IMR-90 (cell line): Measurements from ENCODE around the gene HHLA2. TPM values are rescaled to one million over a fixed set of nuclear protein-coding genes. Genes with fewer than 3 reads are reported as not detected.

ENCODE experiments used
- ATAC-seq: fragments of 200-7000 bp; cut with Tn5 transposase; 2 replicates; pipeline ENCODE4 v1.9.1; 2020; ENCODE audit warnings: low read depth, mild to moderate bottlenecking, moderate library complexity
- BruUV-seq: library from RNA; stranded (reverse); fragments of 400-500 nt; replicated peaks from 2 replicates; lab custom pipeline; 2021; lab: Mats Ljungman, UMichigan
- CTCF ChIA-PET: fragments of 300-600 bp; formaldehyde crosslinking; extraction: SDS; loops from one replicate; lab custom pipeline; 2021; ENCODE audit warnings: antibody characterized with exemption; lab: Yijun Ruan, JAX
- POLR2A ChIA-PET: fragments of 300-600 bp; sonication (Branson Sonifier 250); formaldehyde crosslinking; loops from one replicate; lab custom pipeline; 2022; ENCODE audit warnings: antibody characterized with exemption; ENCODE audit not compliant: unreplicated experiment; lab: Charles Lee
- DNase-seq: peaks from one replicate; pipeline ENCODE4 v3.0.0; 2013
- H2AFZ ChIP-seq: replicated peaks from 2 replicates; pipeline ENCODE3; 2013; ENCODE audit warnings: low read length, mild to moderate bottlenecking; ENCODE audit not compliant: poor library complexity
- H2AK5ac ChIP-seq: 2 replicates; pipeline ENCODE4 v1.6.1; 2013; ENCODE audit warnings: low read depth, low read length, inconsistent platforms
- H2AK9ac ChIP-seq: replicated peaks from 2 replicates; pipeline ENCODE3; 2013; ENCODE audit warnings: mild to moderate bottlenecking, low read depth, low read length, moderate library complexity; ENCODE audit not compliant: poor library complexity
- H2BK120ac ChIP-seq: 2 replicates; pipeline ENCODE4 v1.6.1; 2013; ENCODE audit warnings: low read depth, low read length, inconsistent platforms
- H2BK15ac ChIP-seq: 3 replicates; pipeline ENCODE4 v1.6.1; 2013; ENCODE audit warnings: low read depth, low read length, inconsistent platforms
- H2BK20ac ChIP-seq: 2 replicates; pipeline ENCODE4 v1.6.1; 2013; ENCODE audit warnings: low read depth, mild to moderate bottlenecking, inconsistent platforms, low read length, moderate library complexity
- H2BK5ac ChIP-seq: 2 replicates; pipeline ENCODE4 v1.6.1; 2013; ENCODE audit warnings: mild to moderate bottlenecking, low read depth, low read length, inconsistent platforms; ENCODE audit not compliant: poor library complexity, severe bottlenecking
- H3K14ac ChIP-seq: replicated peaks from 2 replicates; pipeline ENCODE4 v1.6.1; 2013; ENCODE audit warnings: low read depth, low read length, inconsistent platforms
- H3K18ac ChIP-seq: 2 replicates; pipeline ENCODE4 v1.6.1; 2013; ENCODE audit warnings: low read depth, low read length, control low read depth
- H3K23ac ChIP-seq: 2 replicates; pipeline ENCODE4 v1.6.1; 2013; ENCODE audit warnings: low read depth, low read length, inconsistent platforms
- H3K27ac ChIP-seq: 2 replicates; pipeline ENCODE4 v1.5.1; 2013; ENCODE audit warnings: mild to moderate bottlenecking, control low read depth, low read length; ENCODE audit not compliant: insufficient read depth
- H3K27me3 ChIP-seq: 2 replicates; pipeline ENCODE4 v1.6.1; 2013; ENCODE audit warnings: low read length; ENCODE audit not compliant: control insufficient read depth, insufficient read depth
- H3K36me3 ChIP-seq: 2 replicates; pipeline ENCODE4 v1.6.1; 2013; ENCODE audit warnings: low read length, mixed read lengths; ENCODE audit not compliant: control insufficient read depth, insufficient read depth
- H3K4ac ChIP-seq: 2 replicates; pipeline ENCODE4 v1.6.1; 2013; ENCODE audit warnings: low read depth, low read length, inconsistent platforms
- H3K4me1 ChIP-seq: 2 replicates; pipeline ENCODE4 v1.6.1; 2013; ENCODE audit warnings: low read length, mixed read lengths; ENCODE audit not compliant: control insufficient read depth, insufficient read depth
- H3K4me2 ChIP-seq: 2 replicates; pipeline ENCODE4 v1.6.1; 2013; ENCODE audit warnings: low read depth, mild to moderate bottlenecking, control low read depth, low read length, moderate library complexity
- H3K4me3 ChIP-seq: 2 replicates; pipeline ENCODE4 v1.5.1; 2013; ENCODE audit warnings: low read depth, mild to moderate bottlenecking, control low read depth, low read length, moderate library complexity; ENCODE audit not compliant: insufficient read depth
- H3K56ac ChIP-seq: 2 replicates; pipeline ENCODE4 v1.6.1; 2013; ENCODE audit warnings: low read length, inconsistent platforms; ENCODE audit not compliant: insufficient read depth; ENCODE audit errors: extremely low read depth
- H3K79me1 ChIP-seq, 2 experiments: 2 replicates each; pipeline ENCODE4 v1.6.1; 2013; ENCODE audit warnings: low read length in 2 of 2, inconsistent platforms in 1 of 2, low read depth in 1 of 2
- H3K9ac ChIP-seq: 2 replicates; pipeline ENCODE4 v1.6.1; 2013; ENCODE audit warnings: low read depth, low read length, control low read depth
- H3K9me1 ChIP-seq: 2 replicates; pipeline ENCODE4 v1.6.1; 2013; ENCODE audit warnings: low read length, inconsistent platforms; ENCODE audit not compliant: insufficient read depth
- H3K9me3 ChIP-seq: 2 replicates; pipeline ENCODE4 v1.6.1; 2013; ENCODE audit warnings: low read length; ENCODE audit not compliant: control insufficient read depth, insufficient read depth
- H4K20me1 ChIP-seq: 2 replicates; pipeline ENCODE4 v1.6.1; 2013; ENCODE audit warnings: low read length, inconsistent platforms; ENCODE audit not compliant: insufficient read depth
- H4K5ac ChIP-seq: 2 replicates; pipeline ENCODE4 v1.6.1; 2013; ENCODE audit warnings: mild to moderate bottlenecking, low read depth, low read length, control low read depth
- H4K8ac ChIP-seq, 2 experiments: 2 replicates each; pipeline ENCODE4 v1.6.1; 2013; ENCODE audit warnings: low read depth in 2 of 2, low read length in 2 of 2, control low read depth in 1 of 2, inconsistent platforms in 1 of 2
- H4K91ac ChIP-seq: 2 replicates; pipeline ENCODE4 v1.6.1; 2013; ENCODE audit warnings: low read depth, low read length, inconsistent platforms; ENCODE audit not compliant: insufficient read depth
- BHLHE40 ChIP-seq: fragments of 150-350 bp; IDR thresholded peaks from 2 replicates; pipeline ENCODE4 v1.6.1; 2016; ENCODE audit warnings: mild to moderate bottlenecking, low read depth, low read length
- CEBPB ChIP-seq: IDR thresholded peaks from 2 replicates; pipeline ENCODE4 v1.6.1; 2012; ENCODE audit warnings: low read depth, low read length, improper control_type of control experiment
- CHD1 ChIP-seq: IDR thresholded peaks from 2 replicates; pipeline ENCODE4 v1.6.1; 2012; ENCODE audit warnings: low read depth, low read length, improper control_type of control experiment
- FOS ChIP-seq: fragments of 150-350 bp; IDR thresholded peaks from 2 replicates; pipeline ENCODE4 v1.6.1; 2016; ENCODE audit warnings: low read depth, low read length
- MAFK ChIP-seq: IDR thresholded peaks from 2 replicates; pipeline ENCODE4 v1.6.1; 2012; ENCODE audit warnings: low read depth, low read length, improper control_type of control experiment
- MAZ ChIP-seq: IDR thresholded peaks from 2 replicates; pipeline ENCODE4 v1.6.1; 2012; ENCODE audit warnings: low read depth, mild to moderate bottlenecking, low read length, improper control_type of control experiment, moderate library complexity, borderline replicate concordance
- MXI1 ChIP-seq: IDR thresholded peaks from 2 replicates; pipeline ENCODE4 v1.6.1; 2012; ENCODE audit warnings: low read depth, mild to moderate bottlenecking, low read length, moderate library complexity, borderline replicate concordance
- RAD21 ChIP-seq: IDR thresholded peaks from 2 replicates; pipeline ENCODE4 v1.6.1; 2012; ENCODE audit warnings: low read length, improper control_type of control experiment
- RCOR1 ChIP-seq: IDR thresholded peaks from 2 replicates; pipeline ENCODE4 v1.6.1; 2012; ENCODE audit warnings: mild to moderate bottlenecking, low read length, improper control_type of control experiment; ENCODE audit not compliant: insufficient replicate concordance
- RFX5 ChIP-seq: IDR thresholded peaks from 2 replicates; pipeline ENCODE4 v1.8.0; 2012; ENCODE audit warnings: low read depth, mild to moderate bottlenecking, low read length, moderate library complexity
- SMC3 ChIP-seq: fragments of 150-350 bp; IDR thresholded peaks from 2 replicates; pipeline ENCODE4 v1.6.1; 2016; ENCODE audit warnings: low read depth, mild to moderate bottlenecking, antibody characterized with exemption, low read length, moderate library complexity
- WGBS, 2 experiments: methylation state at CpG; one replicate each; pipeline versions ENCODE4 v1.1.5 to v1.1.7; 2013; ENCODE audit warnings: missing lambda C conversion rate in 2 of 2; ENCODE audit not compliant: insufficient read length in 1 of 2; ENCODE audit errors: extremely low coverage in 2 of 2; 5-methylcytosine and 5-hydroxymethylcytosine counted together
- dilution Hi-C: fragments of 300-500 bp; cut with HindIII; formaldehyde crosslinking; loops from one replicate; pipeline ENCODE4 v1.14.3; 2018; ENCODE audit warnings: low sequenced_read_pairs; ENCODE audit not compliant: unreplicated experiment
- in situ Hi-C: fragments of 300-500 bp; cut with MboI; formaldehyde crosslinking; loops from 3 replicates; pipeline ENCODE4 v1.14.3; 2019; ENCODE audit warnings: low sequenced_read_pairs, inconsistent platforms, mixed read lengths
- intact Hi-C: fragments of 100-400 bp; cut with micrococcal nuclease; formaldehyde crosslinking; loops from 2 replicates; pipeline ENCODE4 v1.10.0; 2022
- polyA plus RNA-seq, 3 experiments: library from polyadenylated mRNA; depleted of rRNA; stranded (reverse); fragments of >200 nt; gene quantifications; 2 replicates each; pipeline ENCODE4 v1.2.3, GENCODE V29; 2012; ENCODE audit warnings: low replicate concordance in 1 of 3
- total RNA-seq: library from RNA; depleted of rRNA; stranded (reverse); fragments of >200 nt; gene quantifications from 2 replicates; pipeline ENCODE4 v1.2.3, GENCODE V29; 2012
- TF ChIP-seq, protein P1 (sequence below): fragments of 150-350 bp; IDR thresholded peaks from 2 replicates; pipeline ENCODE4 v1.6.1; 2016; ENCODE audit warnings: low read depth, mild to moderate bottlenecking, low read length, moderate library complexity, borderline replicate concordance
- TF ChIP-seq, protein P2 (sequence below): fragments of 150-350 bp; IDR thresholded peaks from 2 replicates; pipeline ENCODE4 v1.6.1; 2017; ENCODE audit warnings: mild to moderate bottlenecking, antibody characterized with exemption, low read length, low read depth

Gene HHLA2
- total and polyA plus RNA-seq, 2 of the 4 experiments (the other 2 are of a cell fraction): not detected

DNA sequence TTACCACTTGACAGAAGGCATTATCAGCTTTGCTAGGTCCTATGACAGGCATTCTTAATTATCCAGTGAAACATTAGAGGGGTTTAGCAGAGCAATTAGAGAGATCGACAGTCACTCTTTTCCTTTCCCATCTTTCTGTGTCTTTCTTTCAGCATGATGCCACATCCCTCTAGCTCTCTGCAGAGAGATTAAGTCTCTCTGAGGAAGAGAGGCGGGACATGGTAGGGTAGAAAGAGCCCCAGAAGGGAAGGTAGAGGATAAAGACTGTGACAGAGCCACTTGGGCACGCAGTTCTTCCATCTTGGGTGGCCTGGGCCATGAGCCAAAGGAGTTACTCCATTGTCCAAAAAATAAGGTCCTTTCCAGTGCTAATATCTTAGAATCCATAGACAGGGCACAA lies 55.8 kb downstream of the HHLA2 start:
- dilution Hi-C loops: no loop called here
- ChIA-PET POLR2A (no interaction called here), CTCF (no interaction called here)
- no peak overlapping the region for H3K14ac ChIP-seq
- H3K4ac ChIP-seq: no peak overlapping the region
- no peaks in the 10 kb centered on the region for H3K27me3 ChIP-seq
- ATAC-seq (no peak), DNase-seq (no peak)
- H3K9me1 ChIP-seq: no peaks in the 10 kb centered on the region
- no TSS peak for BruUV-seq
- H3K4me2 ChIP-seq: no peak overlapping the region
- WGBS, 2 experiments: no CpG with 5 or more reads among the region's 3 CpGs
- intact Hi-C loops: no loop called here
- no peak overlapping the region for H4K5ac ChIP-seq
- no peak overlapping the region for H4K91ac ChIP-seq
- H2BK120ac ChIP-seq: no peak overlapping the region
- in situ Hi-C loops: no loop called here
- no peak overlapping the region for H3K23ac ChIP-seq
- H4K8ac ChIP-seq: no peak overlapping the region
- TF ChIP-seq MAZ (no peak), BHLHE40 (no peak), SMC3 (no peak), RCOR1 (no peak), RAD21 (no peak), CEBPB (no peak), MXI1 (no peak), CHD1 (no peak), FOS (no peak), MAFK (no peak), RFX5 (no peak)
- TF ChIP-seq, protein P1, sequence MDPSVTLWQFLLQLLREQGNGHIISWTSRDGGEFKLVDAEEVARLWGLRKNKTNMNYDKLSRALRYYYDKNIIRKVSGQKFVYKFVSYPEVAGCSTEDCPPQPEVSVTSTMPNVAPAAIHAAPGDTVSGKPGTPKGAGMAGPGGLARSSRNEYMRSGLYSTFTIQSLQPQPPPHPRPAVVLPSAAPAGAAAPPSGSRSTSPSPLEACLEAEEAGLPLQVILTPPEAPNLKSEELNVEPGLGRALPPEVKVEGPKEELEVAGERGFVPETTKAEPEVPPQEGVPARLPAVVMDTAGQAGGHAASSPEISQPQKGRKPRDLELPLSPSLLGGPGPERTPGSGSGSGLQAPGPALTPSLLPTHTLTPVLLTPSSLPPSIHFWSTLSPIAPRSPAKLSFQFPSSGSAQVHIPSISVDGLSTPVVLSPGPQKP: no peak
- TF ChIP-seq, protein P2, sequence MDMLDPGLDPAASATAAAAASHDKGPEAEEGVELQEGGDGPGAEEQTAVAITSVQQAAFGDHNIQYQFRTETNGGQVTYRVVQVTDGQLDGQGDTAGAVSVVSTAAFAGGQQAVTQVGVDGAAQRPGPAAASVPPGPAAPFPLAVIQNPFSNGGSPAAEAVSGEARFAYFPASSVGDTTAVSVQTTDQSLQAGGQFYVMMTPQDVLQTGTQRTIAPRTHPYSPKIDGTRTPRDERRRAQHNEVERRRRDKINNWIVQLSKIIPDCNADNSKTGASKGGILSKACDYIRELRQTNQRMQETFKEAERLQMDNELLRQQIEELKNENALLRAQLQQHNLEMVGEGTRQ: no peak
- no peak overlapping the region for H3K27ac ChIP-seq
- no peaks in the 10 kb centered on the region for H3K36me3 ChIP-seq
- no peak overlapping the region for H2AK5ac ChIP-seq
- no peaks in the 10 kb centered on the region for H3K4me1 ChIP-seq
- no peak overlapping the region for H3K4me3 ChIP-seq
- no peaks in the 10 kb centered on the region for H3K9me3 ChIP-seq
- H3K9ac ChIP-seq: no peak overlapping the region
- no peak overlapping the region for H2AFZ ChIP-seq
- no peak overlapping the region for H2AK9ac ChIP-seq
- H2BK20ac ChIP-seq: no peak overlapping the region
- no peak overlapping the region for H3K18ac ChIP-seq
- no peak overlapping the region for H3K56ac ChIP-seq
- no peak overlapping the region for H2BK15ac ChIP-seq
- no peaks in the 10 kb centered on the region for H4K20me1 ChIP-seq
- H2BK5ac ChIP-seq: no peak overlapping the region
- H3K79me1 ChIP-seq: no peaks in the 10 kb centered on the region
